Right lobe of liver (tissue), 6 donors: ENCODE data around the gene PAX5. TPM values are rescaled to one million over a fixed set of nuclear protein-coding genes. Genes with fewer than 3 reads are reported as not detected.

Experiments used
- ATAC-seq, 4 donors: fragments of 200-7000 bp; cut with Tn5 transposase; one replicate each; pipeline ENCODE4 v1.9.1; 2020; ENCODE audit warnings: mild to moderate bottlenecking in 4 of 4, moderate library complexity in 4 of 4
- DNase-seq, 3 donors: peaks; one replicate each; pipeline ENCODE4 v3.0.0-alpha.2; 2020
- H3K27ac ChIP-seq, 3 donors: fragments of 200-600 bp; one replicate each; pipeline ENCODE4 v1.8.0; 2022
- H3K27me3 ChIP-seq, 2 donors: fragments of 200-600 bp; one replicate each; pipeline ENCODE4 v1.8.0; 2022
- H3K36me3 ChIP-seq, 4 donors: fragments of 200-600 bp; sonication (generic) in 1 of 4; one replicate each; pipeline versions ENCODE4 v1.5.1 to v1.8.0; 2017 to 2022; ENCODE audit warnings: control low read depth in 1 of 4
- H3K4me1 ChIP-seq, 4 donors: fragments of 200-600 bp; sonication (generic) in 1 of 4; one replicate each; pipeline versions ENCODE4 v1.5.1 to v1.8.0; 2017 to 2022; ENCODE audit warnings: control low read depth in 1 of 4
- H3K4me3 ChIP-seq, 3 donors: fragments of 200-600 bp; one replicate each; pipeline ENCODE4 v1.8.0; 2022
- H3K9me3 ChIP-seq, 4 donors: fragments of 200-600 bp; sonication (generic) in 1 of 4; one replicate each; pipeline versions ENCODE4 v1.5.1 to v1.8.0; 2017 to 2022; ENCODE audit warnings: control low read depth in 1 of 4
- CTCF ChIP-seq, 4 donors: fragments of 200-600 bp in 3 of 4; fragments of 450-650 bp in 1 of 4; IDR thresholded peaks; one replicate each; pipeline versions ENCODE4 v1.5.1 to v1.8.0; 2016 to 2022; ENCODE audit warnings: antibody characterized with exemption in 4 of 4, mild to moderate bottlenecking in 2 of 4
- POLR2A ChIP-seq: fragments of 450-650 bp; IDR thresholded peaks from one replicate; pipeline ENCODE4 v1.6.1; 2017; ENCODE audit warnings: antibody characterized with exemption, mild to moderate bottlenecking
- WGBS: methylation state at CpG from one replicate; pipeline ENCODE4 v1.1.6; 2018; ENCODE audit warnings: low coverage, low lambda C conversion rate; ENCODE audit not compliant: insufficient coverage; ENCODE audit errors: missing lambda C conversion rate; 5-methylcytosine and 5-hydroxymethylcytosine counted together
- intact Hi-C, 2 donors: fragments of 100-400 bp; cut with DNase I; formaldehyde crosslinking; loops; one replicate each; pipeline versions ENCODE4 v1.11.2 to v1.14.1; 2022
- total RNA-seq, 6 experiments: library from RNA; depleted of rRNA in 2 of 6; stranded (reverse); fragments of >200 nt in 2 of 6; fragmentation: NEBNext Ultra II Directional in 3 of 6; extraction: Animal tissue kit (Norgen Biotek cat#: 25700) in 3 of 6; gene quantifications; one replicate each; pipeline versions ENCODE4 v1.1.0 to v1.2.4, GENCODE V29; 2016 to 2023
- donor health status: DM: no; HTN: yes; CAD: no.
- donor health status: DM: no; HTN: no; CAD: no.
- donor health status: DM: no; HTN: no; CAD: no.
- donor health status: DM: no; HTN: yes; CAD: no.
- donor health status: DM: no; HTN: yes; CAD: no.

The PAX5 gene
- total RNA-seq, 6 experiments from 2014 or later = 0.12 to 0.18 TPM; not detected in 4

DNA sequence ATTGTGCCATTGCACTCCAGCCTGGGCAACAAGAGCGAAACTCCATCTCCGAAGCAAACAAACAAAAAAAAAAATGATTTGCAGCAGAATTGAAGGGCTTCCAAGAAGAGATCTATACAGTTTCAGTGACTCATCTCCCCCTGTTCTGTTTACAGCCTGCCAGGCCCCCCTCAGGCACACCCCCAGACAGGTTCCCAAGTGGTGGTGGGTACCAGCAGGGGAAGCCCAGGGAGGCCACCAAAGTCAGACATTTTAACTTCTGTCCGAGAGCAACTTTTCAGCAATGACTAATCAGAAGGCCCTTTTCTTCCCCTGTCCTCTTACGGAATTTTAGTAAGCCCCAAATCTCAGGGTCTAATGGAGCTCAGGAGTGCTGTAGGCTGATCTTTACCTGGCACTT lies 98.7 kb downstream of the PAX5 start:
- WGBS = 74% methylated on average over 2 of the region's 4 CpGs
- H3K27ac ChIP-seq = no peak overlapping the region
- H3K27me3 ChIP-seq = no peaks in the 10 kb centered on the region
- DNase-seq (no peak), ATAC-seq (no peak)
- TF ChIP-seq CTCF (IDR thresholded peaks at IDR 0.05) = no peak
- no peak for TF ChIP-seq POLR2A
- no peak overlapping the region for H3K4me3 ChIP-seq
- no peaks in the 10 kb centered on the region for H3K9me3 ChIP-seq
- intact Hi-C loops = no loop called here
- no peaks in the 10 kb centered on the region for H3K36me3 ChIP-seq
- no peaks in the 10 kb centered on the region for H3K4me1 ChIP-seq

GRCh38 chr9:36934478-36935065 lies 99.5 kb downstream of the PAX5 start:
- Histone ChIP-seq H3K27me3 (no peaks in the 10 kb centered on the region), H3K4me1 (no peaks in the 10 kb centered on the region), H3K27ac (no peak overlapping the region), H3K36me3 (no peaks in the 10 kb centered on the region), H3K9me3 (no peaks in the 10 kb centered on the region), H3K4me3 (no peak overlapping the region)
- intact Hi-C loops = no loop called here
- TF ChIP-seq POLR2A = no peak
- no peak for TF ChIP-seq CTCF (IDR thresholded peaks at IDR 0.05)
- ATAC-seq (no peak), DNase-seq (no peak)
- WGBS = 83% methylated on average over 4 of the region's 5 CpGs

DNA sequence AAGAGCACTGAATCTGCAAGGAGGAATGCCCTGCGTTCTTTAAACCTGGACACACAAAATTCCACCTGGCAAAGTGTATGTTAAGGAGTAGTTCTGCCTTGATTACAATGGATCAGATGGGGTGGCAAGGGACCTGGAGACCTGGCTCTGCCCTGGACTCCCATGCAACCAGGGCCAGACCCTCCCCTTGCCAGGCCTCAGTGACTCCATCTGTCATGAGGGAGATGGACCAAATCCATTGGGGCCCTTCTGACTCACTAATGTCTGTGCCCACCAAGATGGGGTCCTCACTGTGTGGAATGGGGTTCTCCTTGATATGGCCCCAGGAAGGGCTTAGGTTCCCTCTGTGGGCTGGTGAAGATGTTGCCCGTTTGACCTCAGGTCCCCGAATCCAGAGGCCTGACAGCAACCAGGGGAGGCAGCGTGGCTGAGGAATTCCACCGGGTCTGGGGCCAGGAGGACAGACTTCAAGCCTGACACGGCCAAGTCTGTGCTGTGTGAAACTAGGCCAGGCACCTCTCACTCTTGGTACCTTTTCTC lies 100.3 kb downstream of the PAX5 start:
- H3K9me3 ChIP-seq = no peaks in the 10 kb centered on the region
- no peak for TF ChIP-seq POLR2A
- no peak for TF ChIP-seq CTCF (IDR thresholded peaks at IDR 0.05)
- no peaks in the 10 kb centered on the region for H3K4me1 ChIP-seq
- DNase-seq (no peak), ATAC-seq (no peak)
- no peaks in the 10 kb centered on the region for H3K27me3 ChIP-seq
- intact Hi-C loops = no loop called here
- no peak overlapping the region for H3K4me3 ChIP-seq
- no peak overlapping the region for H3K27ac ChIP-seq
- H3K36me3 ChIP-seq = no peaks in the 10 kb centered on the region
- 71% methylated on average over 4 of the region's 6 CpGs for WGBS

GRCh38 chr9:36932198-36932597 lies 101.9 kb downstream of the PAX5 start:
- WGBS = 65% methylated on average over 2 of the region's 2 CpGs
- intact Hi-C loops = no loop called here

More at GRCh38 chr9:36932198-36932597, 101.9 kb downstream of the PAX5 start:
- ATAC-seq (no peak), DNase-seq (no peak)
- Histone ChIP-seq H3K4me3 (no peak overlapping the region), H3K4me1 (no peaks in the 10 kb centered on the region), H3K9me3 (no peaks in the 10 kb centered on the region), H3K36me3 (no peaks in the 10 kb centered on the region), H3K27ac (no peak overlapping the region), H3K27me3 (no peaks in the 10 kb centered on the region)
- TF ChIP-seq POLR2A (no peak), CTCF (IDR thresholded peaks at IDR 0.05) (no peak)
